HCT116 (cell line): ENCODE results near the gene THBD.

Source experiments
- POLR2A ChIP-seq: IDR thresholded peaks from 2 replicates; pipeline ENCODE4 v1.7.0; 2011; ENCODE audit warnings: borderline replicate concordance; ENCODE audit not compliant: insufficient read depth, insufficient read length; ENCODE audit errors: extremely low read depth
- POLR2AphosphoS5 ChIP-seq: IDR thresholded peaks from 2 replicates; pipeline ENCODE4 v1.6.1; 2011; ENCODE audit warnings: mild to moderate bottlenecking, low read depth, low read length, moderate library complexity
- RAD21 ChIP-seq: IDR thresholded peaks from 2 replicates; pipeline ENCODE4 v1.6.1; 2012; ENCODE audit warnings: low read depth, mild to moderate bottlenecking
- SRF ChIP-seq: IDR thresholded peaks from 2 replicates; pipeline ENCODE4 v1.6.1; 2012; ENCODE audit warnings: low read depth
- ZFX ChIP-seq: fragments of 450-650 bp; IDR thresholded peaks from 2 replicates; pipeline ENCODE4 v1.6.1; 2017
- TF ChIP-seq, protein P1 (sequence below), 3 experiments: fragments of 200-600 bp in 1 of 3; sonication (generic) in 1 of 3; IDR thresholded peaks in 2 of 3; conservative IDR thresholded peaks in 1 of 3; 2 replicates each; pipeline ENCODE4 v1.5.1; 2012 to 2017; ENCODE audit warnings: low read depth in 2 of 3, low read length in 2 of 3, antibody characterized with exemption in 1 of 3, borderline replicate concordance in 1 of 3, control low read depth in 1 of 3, mild to moderate bottlenecking in 1 of 3, mixed read lengths in 1 of 3, mixed run types in 1 of 3, moderate library complexity in 1 of 3; ENCODE audit not compliant: insufficient read depth in 1 of 3
- TF ChIP-seq, protein P2 (sequence below): IDR thresholded peaks from 2 replicates; pipeline ENCODE4 v1.6.1; 2012

DNA sequence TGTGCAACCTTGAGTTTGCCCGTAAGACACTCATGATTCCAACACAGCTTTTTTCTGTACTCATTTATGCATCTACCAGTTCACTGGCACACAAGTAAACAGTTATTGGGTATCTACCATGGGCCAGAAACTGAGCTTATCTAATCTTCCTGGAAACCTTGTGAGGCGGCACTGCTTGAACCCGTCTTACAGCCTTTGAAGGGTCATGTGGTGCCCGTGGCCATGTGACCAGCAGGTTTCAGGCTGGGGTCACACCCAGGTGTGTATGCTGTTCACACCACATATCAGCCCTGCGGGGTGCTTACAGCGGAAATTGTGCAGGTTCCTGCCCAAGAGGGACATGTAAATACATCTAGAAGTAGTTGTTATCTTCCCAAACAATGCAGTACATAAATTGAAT, 6.1 kb downstream of the THBD start:
- TF ChIP-seq, protein P1, sequence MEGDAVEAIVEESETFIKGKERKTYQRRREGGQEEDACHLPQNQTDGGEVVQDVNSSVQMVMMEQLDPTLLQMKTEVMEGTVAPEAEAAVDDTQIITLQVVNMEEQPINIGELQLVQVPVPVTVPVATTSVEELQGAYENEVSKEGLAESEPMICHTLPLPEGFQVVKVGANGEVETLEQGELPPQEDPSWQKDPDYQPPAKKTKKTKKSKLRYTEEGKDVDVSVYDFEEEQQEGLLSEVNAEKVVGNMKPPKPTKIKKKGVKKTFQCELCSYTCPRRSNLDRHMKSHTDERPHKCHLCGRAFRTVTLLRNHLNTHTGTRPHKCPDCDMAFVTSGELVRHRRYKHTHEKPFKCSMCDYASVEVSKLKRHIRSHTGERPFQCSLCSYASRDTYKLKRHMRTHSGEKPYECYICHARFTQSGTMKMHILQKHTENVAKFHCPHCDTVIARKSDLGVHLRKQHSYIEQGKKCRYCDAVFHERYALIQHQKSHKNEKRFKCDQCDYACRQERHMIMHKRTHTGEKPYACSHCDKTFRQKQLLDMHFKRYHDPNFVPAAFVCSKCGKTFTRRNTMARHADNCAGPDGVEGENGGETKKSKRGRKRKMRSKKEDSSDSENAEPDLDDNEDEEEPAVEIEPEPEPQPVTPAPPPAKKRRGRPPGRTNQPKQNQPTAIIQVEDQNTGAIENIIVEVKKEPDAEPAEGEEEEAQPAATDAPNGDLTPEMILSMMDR (IDR thresholded peaks at IDR 0.05 in 2 of 3, conservative IDR thresholded peaks at IDR 0.05 in 1 of 3; ENCODE audit: borderline replicate concordance in 1 of 3, insufficient read depth in 1 of 3, low read depth in 2 of 3, low read length in 2 of 3), result 0 out of 6 replicates have a peak, but pooled peaks of 1 of the 3 experiments have one; percentile 8
- no peak for TF ChIP-seq POLR2A
- TF ChIP-seq ZFX, result no peak
- TF ChIP-seq RAD21, result 0 out of 2 replicates have a peak, but pooled peaks have one; percentile 16
- TF ChIP-seq, protein P2, sequence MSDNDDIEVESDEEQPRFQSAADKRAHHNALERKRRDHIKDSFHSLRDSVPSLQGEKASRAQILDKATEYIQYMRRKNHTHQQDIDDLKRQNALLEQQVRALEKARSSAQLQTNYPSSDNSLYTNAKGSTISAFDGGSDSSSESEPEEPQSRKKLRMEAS, result no peak
- no peak for TF ChIP-seq POLR2AphosphoS5
- no peak for TF ChIP-seq SRF
